ENCODE data around the gene SHC1.

SHC1 gene

GRCh38 chr1:154963643-154964042 lies 6.9 kb downstream of the SHC1 start:
- TF ChIP-seq CTCF (conservative IDR thresholded peaks at IDR 0.05; ENCODE audit: control insufficient read depth, insufficient read depth, low read depth, low read length): no peak
- H3K4me3 ChIP-seq (ENCODE audit: control insufficient read depth, low read depth, low read length): no peak overlapping the region
- no peak for DNase-seq (ENCODE audit: low read depth)

GRCh38 chr1:154962795-154963330 lies 7.7 kb downstream of the SHC1 start:
- no peak for TF ChIP-seq CTCF (conservative IDR thresholded peaks at IDR 0.05; ENCODE audit: control insufficient read depth, insufficient read depth, low read depth, low read length)
- no peak for DNase-seq (ENCODE audit: low read depth)
- no peak overlapping the region for H3K4me3 ChIP-seq (ENCODE audit: control insufficient read depth, low read depth, low read length)

DNA sequence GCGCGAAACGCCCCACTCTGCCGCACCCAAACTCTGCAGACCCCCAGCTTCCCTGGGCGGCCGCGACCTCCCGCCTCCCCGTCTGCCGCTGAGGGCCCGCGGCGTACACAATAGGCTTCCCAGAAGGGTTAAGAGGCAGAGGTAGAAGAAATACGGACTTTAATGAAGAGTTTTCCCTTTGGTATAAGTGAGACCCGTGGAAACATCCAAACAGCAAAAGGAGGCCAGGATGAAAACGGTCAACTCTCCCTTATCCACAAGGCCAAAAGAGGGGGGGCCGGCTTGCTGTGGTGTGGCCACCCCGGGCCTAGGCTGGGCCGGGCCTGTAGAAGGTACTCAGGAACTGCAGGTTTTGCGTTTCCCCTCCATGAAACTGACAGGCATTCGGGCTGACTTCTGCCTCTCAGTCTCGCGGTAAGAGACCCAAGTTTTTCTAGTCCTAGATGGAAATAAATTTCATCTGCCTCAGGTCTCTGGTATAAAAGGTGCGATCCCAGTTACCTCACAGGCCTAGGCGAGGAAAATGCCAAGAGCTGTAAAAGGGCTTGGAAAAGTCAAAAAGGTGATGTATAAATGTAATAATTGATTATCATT lies 8.3 kb downstream of the SHC1 start:
- DNase-seq (ENCODE audit: low read depth): no peak
- H3K4me3 ChIP-seq (ENCODE audit: control insufficient read depth, low read depth, low read length): peak overlapping the region; percentile 69
- TF ChIP-seq CTCF (conservative IDR thresholded peaks at IDR 0.05; ENCODE audit: control insufficient read depth, insufficient read depth, low read depth, low read length): no peak

- peak within 1 kb of the TSS; percentile 69 for H3K4me3 ChIP-seq (ENCODE audit: control insufficient read depth, low read depth, low read length)
- peak; percentile 63 for DNase-seq (ENCODE audit: low read depth)
- TF ChIP-seq CTCF (conservative IDR thresholded peaks at IDR 0.05; ENCODE audit: control insufficient read depth, insufficient read depth, low read depth, low read length): no peak
These were observed 9.1 kb downstream of the SHC1 start, which contains the start of gene PYGO2 for GRCh38 chr1:154961207-154962155. Gene PYGO2 (minus strand): TSS chr1:154961782. CDS start chr1:154961576, 206 bp downstream.

DNA sequence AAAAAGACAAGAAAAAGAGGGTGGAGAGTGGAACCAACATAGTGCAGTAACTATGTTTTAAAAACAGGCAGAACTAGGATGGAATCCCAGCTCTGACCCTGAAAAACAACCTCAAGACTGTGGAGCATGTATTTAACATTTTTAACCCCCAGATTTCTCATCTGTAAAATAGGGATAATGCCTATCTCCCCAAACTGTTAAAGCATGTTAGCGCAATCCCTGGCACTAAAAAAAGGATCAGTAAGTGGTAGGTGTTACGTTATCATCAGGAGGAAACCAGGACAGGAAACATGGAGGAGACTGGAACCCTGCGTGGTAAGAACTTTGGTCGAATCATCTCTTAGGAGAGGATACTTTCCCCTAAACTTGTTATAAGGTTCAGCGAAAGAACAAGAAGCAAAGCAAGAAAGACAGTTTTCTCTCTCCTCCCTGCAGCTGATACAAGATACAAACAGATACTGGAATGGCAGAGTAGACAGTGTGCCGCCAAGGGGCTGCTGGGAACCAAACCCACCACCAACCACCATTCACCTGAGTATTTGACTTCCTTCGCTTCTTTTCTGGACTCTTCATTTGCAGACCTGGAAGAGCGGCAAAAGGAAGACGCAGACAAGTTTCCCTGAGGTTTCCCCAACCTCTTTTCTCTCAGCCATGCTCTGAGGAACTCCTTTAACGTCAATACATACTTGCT lies 10.0 kb downstream of the SHC1 start:
- no peak for TF ChIP-seq CTCF (conservative IDR thresholded peaks at IDR 0.05; ENCODE audit: control insufficient read depth, insufficient read depth, low read depth, low read length)
- H3K4me3 ChIP-seq (ENCODE audit: control insufficient read depth, low read depth, low read length): peak overlapping the region; percentile 69
- DNase-seq (ENCODE audit: low read depth): no peak

DNA sequence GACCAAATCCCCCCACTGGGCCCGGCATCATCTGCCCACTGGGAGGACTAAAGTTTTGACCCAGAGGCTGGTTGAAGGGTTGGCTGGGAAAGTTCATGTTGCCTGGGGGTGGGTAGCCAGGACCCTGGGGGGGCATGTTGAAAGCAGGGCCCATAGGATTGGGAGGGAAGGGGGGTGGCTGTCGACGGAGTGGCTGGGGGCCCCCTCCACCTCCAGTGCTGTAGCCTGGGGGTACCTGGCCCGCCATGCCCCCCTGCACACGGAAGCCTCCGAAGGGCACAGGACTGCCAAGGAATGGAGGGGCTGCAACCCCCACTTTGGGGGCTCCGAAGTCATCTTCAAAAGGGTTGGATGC lies 11.1 kb downstream of the SHC1 start:
- no peak overlapping the region for H3K4me3 ChIP-seq (ENCODE audit: control insufficient read depth, low read depth, low read length)
- TF ChIP-seq CTCF (conservative IDR thresholded peaks at IDR 0.05; ENCODE audit: control insufficient read depth, insufficient read depth, low read depth, low read length): no peak
- DNase-seq (ENCODE audit: low read depth): no peak

All from fibroblast of mammary gland (primary cell).